HG02610 (cell line): ENCODE measurements around the gene ARHGAP26.

Experiments used
- ATAC-seq: cut with Tn5 transposase; IDR thresholded peaks from one replicate; pipeline ENCODE4 v1.9.1; 2021; ENCODE audit warnings: mild to moderate bottlenecking, moderate library complexity; ENCODE audit not compliant: unreplicated experiment

ARHGAP26 gene

GRCh38 chr5:143128412-143129071, 358.4 kb downstream of the ARHGAP26 start:
- no peak for ATAC-seq

- no peak for ATAC-seq
Measured at GRCh38 chr5:143129203-143129602, 359.0 kb downstream of the ARHGAP26 start.

GRCh38 chr5:143129910-143130612, 359.9 kb downstream of the ARHGAP26 start:
- ATAC-seq = no peak

- no peak for ATAC-seq
Measured at GRCh38 chr5:143130613-143131305, 360.6 kb downstream of the ARHGAP26 start.

GRCh38 chr5:143131972-143132371, 361.8 kb downstream of the ARHGAP26 start:
- no peak for ATAC-seq

GRCh38 chr5:143132739-143133138, 362.6 kb downstream of the ARHGAP26 start:
- no peak for ATAC-seq

GRCh38 chr5:143133721-143134120, 363.5 kb downstream of the ARHGAP26 start:
- no peak for ATAC-seq

GRCh38 chr5:143134269-143134668, 364.1 kb downstream of the ARHGAP26 start:
- ATAC-seq = no peak

GRCh38 chr5:143134900-143135299, 364.7 kb downstream of the ARHGAP26 start:
- ATAC-seq = peak; percentile 92

GRCh38 chr5:143135832-143136551, 365.8 kb downstream of the ARHGAP26 start:
- no peak for ATAC-seq

- no peak for ATAC-seq
Measured at GRCh38 chr5:143138839-143139238, 368.7 kb downstream of the ARHGAP26 start.

GRCh38 chr5:143139585-143139984, 369.4 kb downstream of the ARHGAP26 start:
- no peak for ATAC-seq

- no peak for ATAC-seq
Measured at GRCh38 chr5:143140492-143141203, 370.5 kb downstream of the ARHGAP26 start.

- ATAC-seq = no peak
Measured at GRCh38 chr5:143141652-143142051, 371.5 kb downstream of the ARHGAP26 start.

GRCh38 chr5:143142596-143143435, 372.6 kb downstream of the ARHGAP26 start:
- ATAC-seq = no peak

GRCh38 chr5:143143973-143144372, 373.8 kb downstream of the ARHGAP26 start:
- no peak for ATAC-seq

GRCh38 chr5:143145243-143146160, 375.3 kb downstream of the ARHGAP26 start:
- ATAC-seq = no peak

- ATAC-seq = no peak
Measured at GRCh38 chr5:143146161-143146560, 376.0 kb downstream of the ARHGAP26 start.

GRCh38 chr5:143147383-143147782, 377.2 kb downstream of the ARHGAP26 start:
- ATAC-seq = no peak
